GM19455 (cell line): Measurements from ENCODE around the gene MOB1B.
A peak's percentile ranks its signal among the peaks of the same experiment; 100 is the strongest.

ENCODE experiments used
- ATAC-seq: cut with Tn5 transposase; IDR thresholded peaks from one replicate; pipeline ENCODE4 v1.9.1; 2021; ENCODE audit not compliant: unreplicated experiment

Gene MOB1B

GRCh38 chr4:70914000-70914399 is 11.8 kb downstream of the MOB1B start:
- ATAC-seq: no peak

GRCh38 chr4:70914631-70915030 is 12.5 kb downstream of the MOB1B start:
- ATAC-seq: no peak

GRCh38 chr4:70915036-70915815 is 13.1 kb downstream of the MOB1B start:
- ATAC-seq: no peak

- ATAC-seq: no peak
These were observed 13.8 kb downstream of the MOB1B start for GRCh38 chr4:70915874-70916559.

- no peak for ATAC-seq
These were observed 18.4 kb downstream of the MOB1B start for GRCh38 chr4:70920592-70920991.

- no peak for ATAC-seq
These were observed 23.2 kb downstream of the MOB1B start for GRCh38 chr4:70925418-70925817.

- ATAC-seq: peak; percentile 77
These were observed 23.9 kb downstream of the MOB1B start for GRCh38 chr4:70925899-70926635.

GRCh38 chr4:70927502-70928137 is 25.5 kb downstream of the MOB1B start:
- ATAC-seq: peak; percentile 42

- ATAC-seq: no peak
These were observed 28.5 kb downstream of the MOB1B start for GRCh38 chr4:70930530-70931256.

GRCh38 chr4:70931347-70931746 is 29.2 kb downstream of the MOB1B start:
- ATAC-seq: no peak

GRCh38 chr4:70932984-70933383 is 30.8 kb downstream of the MOB1B start:
- no peak for ATAC-seq

- ATAC-seq: no peak
These were observed 33.0 kb downstream of the MOB1B start for GRCh38 chr4:70935038-70935695.

- no peak for ATAC-seq
These were observed 34.1 kb downstream of the MOB1B start for GRCh38 chr4:70936200-70936787.

GRCh38 chr4:70938086-70938485 is 35.9 kb downstream of the MOB1B start:
- no peak for ATAC-seq

GRCh38 chr4:70940134-70940533 is 38.0 kb downstream of the MOB1B start:
- no peak for ATAC-seq

GRCh38 chr4:70943114-70943513 is 40.9 kb downstream of the MOB1B start:
- peak; percentile 58 for ATAC-seq

- peak; percentile 47 for ATAC-seq
These were observed 42.9 kb downstream of the MOB1B start for GRCh38 chr4:70945046-70945445.

GRCh38 chr4:70945452-70946055 is 43.4 kb downstream of the MOB1B start:
- ATAC-seq: no peak

GRCh38 chr4:70946939-70947338 is 44.8 kb downstream of the MOB1B start:
- ATAC-seq: no peak
